Gastroesophageal sphincter (tissue), 4 donors: ENCODE results near the gene SLC25A41. TPM values are rescaled to one million over a fixed set of nuclear protein-coding genes. Genes with fewer than 3 reads are reported as not detected.

Source experiments
- ATAC-seq: fragments of 150-250 bp; one replicate; pipeline ENCODE4 v1.9.1; 2016; ENCODE audit warnings: mild to moderate bottlenecking, moderate library complexity
- H3K27ac ChIP-seq, 4 donors: fragments of 200-600 bp; sonication (generic) in 3 of 4; 1 replicate in 3 of 4; 2 replicates in 1 of 4; pipeline ENCODE4 v1.5.1; 2016 to 2019
- H3K27me3 ChIP-seq: fragments of 200-600 bp; sonication (generic); one replicate; pipeline ENCODE4 v1.5.1; 2019
- H3K36me3 ChIP-seq, 2 donors: fragments of 200-600 bp; sonication (generic); one replicate each; pipeline ENCODE4 v1.5.1; 2019; ENCODE audit warnings: control low read depth in 1 of 2
- H3K4me1 ChIP-seq, 3 donors: fragments of 200-600 bp; sonication (generic); 1 replicate in 2 of 3; 2 replicates in 1 of 3; pipeline ENCODE4 v1.5.1; 2016 to 2019; ENCODE audit warnings: control low read depth in 2 of 3
- H3K4me3 ChIP-seq, 2 donors: fragments of 200-600 bp; sonication (generic); one replicate each; pipeline ENCODE4 v1.5.1; 2019; ENCODE audit warnings: mild to moderate bottlenecking in 1 of 2, moderate library complexity in 1 of 2
- H3K9me3 ChIP-seq, 3 donors: fragments of 200-600 bp; sonication (generic); one replicate each; pipeline ENCODE4 v1.5.1; 2017 to 2019; ENCODE audit warnings: control low read depth in 2 of 3
- EP300 ChIP-seq: sonication (generic); formaldehyde crosslinking; IDR thresholded peaks from one replicate; pipeline ENCODE4 v1.6.1; 2017; ENCODE audit warnings: antibody characterized with exemption, mild to moderate bottlenecking
- POLR2A ChIP-seq, 2 donors: fragments of 450-650 bp; IDR thresholded peaks; one replicate each; pipeline ENCODE4 v1.6.1; 2017; ENCODE audit warnings: antibody characterized with exemption in 2 of 2, mild to moderate bottlenecking in 2 of 2, moderate library complexity in 1 of 2
- POLR2AphosphoS5 ChIP-seq: sonication (generic); formaldehyde crosslinking; IDR thresholded peaks from one replicate; pipeline ENCODE4 v1.6.1; 2017; ENCODE audit warnings: antibody characterized with exemption
- WGBS, 2 donors: methylation state at CpG; one replicate each; pipeline ENCODE4 v1.1.5; 2018; ENCODE audit warnings: low coverage in 1 of 2; 5-methylcytosine and 5-hydroxymethylcytosine counted together
- total RNA-seq, 4 donors: library from RNA; depleted of rRNA; stranded (reverse); fragments of >200 nt; gene quantifications; one replicate each; pipeline ENCODE4 v1.1.0, GENCODE V29; 2016
- TF ChIP-seq, protein P1 (sequence below), 4 experiments: fragments of 200-600 bp in 2 of 4; fragments of 450-650 bp in 2 of 4; sonication (generic) in 1 of 4; IDR thresholded peaks; one replicate each; pipeline ENCODE4 v1.5.1; 2017 to 2019; ENCODE audit warnings: antibody characterized with exemption in 4 of 4, mild to moderate bottlenecking in 2 of 4, moderate library complexity in 2 of 4

SLC25A41 gene
- total RNA-seq, 4 donors from 2014 or later, result 0.27 to 1.3 TPM; not detected in 2

DNA sequence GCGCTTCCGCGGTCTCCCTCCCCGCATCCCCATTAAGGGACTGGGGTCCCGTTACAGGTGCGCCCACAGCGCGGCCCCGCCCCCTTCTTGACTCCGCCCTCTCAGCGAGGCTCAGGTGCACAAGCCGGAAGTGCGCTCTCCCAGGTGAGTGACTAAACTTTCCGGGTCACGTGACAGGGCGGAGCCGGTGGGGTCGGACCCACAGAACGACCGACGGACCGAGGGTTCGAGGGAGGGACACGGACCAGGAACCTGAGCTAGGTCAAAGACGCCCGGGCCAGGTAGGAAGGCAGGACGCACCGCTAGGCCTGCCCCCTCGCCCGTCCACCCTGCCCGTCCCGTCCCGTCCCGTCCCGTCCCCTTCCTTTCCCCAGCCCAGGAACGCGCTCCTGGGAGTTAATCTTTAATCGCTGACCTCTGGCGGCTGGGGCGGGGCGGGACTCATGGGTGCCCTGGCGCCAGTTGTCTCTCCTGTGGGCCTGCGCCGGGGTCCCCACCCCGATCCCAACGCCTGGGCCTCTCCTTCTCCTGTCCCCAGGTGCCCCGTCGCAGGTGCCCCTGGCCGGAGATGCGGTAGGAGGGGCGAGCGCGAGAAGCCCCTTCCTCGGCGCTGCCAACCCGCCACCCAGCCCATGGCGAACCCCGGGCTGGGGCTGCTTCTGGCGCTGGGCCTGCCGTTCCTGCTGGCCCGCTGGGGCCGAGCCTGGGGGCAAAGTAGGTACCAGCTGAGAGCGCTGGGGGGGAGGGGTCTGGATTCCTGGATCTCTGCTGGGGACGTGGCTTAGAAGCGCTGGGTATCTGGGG lies 30.7 kb upstream of the SLC25A41 start, which contains the start of gene CRB3:
TSS of gene CRB3 (plus strand) at position 202 of the 804 bp plus-strand sequence. CDS start at position 633, 431 bp downstream.
- Histone ChIP-seq H3K36me3 (no peaks in the 10 kb centered on the region), H3K27ac (no peak within 1 kb of the TSS), H3K4me1 (peaks cover 0 to 14% (median 4%) of the 10 kb centered on the region in 3 donors), H3K27me3 (peaks cover 28% of the 10 kb centered on the region), H3K9me3 (no peaks in the 10 kb centered on the region), H3K4me3 (no peak within 1 kb of the TSS)
- no peak for ATAC-seq
- TF ChIP-seq EP300 (no peak), POLR2A (IDR thresholded peaks at IDR 0.05) (no peak), POLR2AphosphoS5 (no peak)
- TF ChIP-seq, protein P1, sequence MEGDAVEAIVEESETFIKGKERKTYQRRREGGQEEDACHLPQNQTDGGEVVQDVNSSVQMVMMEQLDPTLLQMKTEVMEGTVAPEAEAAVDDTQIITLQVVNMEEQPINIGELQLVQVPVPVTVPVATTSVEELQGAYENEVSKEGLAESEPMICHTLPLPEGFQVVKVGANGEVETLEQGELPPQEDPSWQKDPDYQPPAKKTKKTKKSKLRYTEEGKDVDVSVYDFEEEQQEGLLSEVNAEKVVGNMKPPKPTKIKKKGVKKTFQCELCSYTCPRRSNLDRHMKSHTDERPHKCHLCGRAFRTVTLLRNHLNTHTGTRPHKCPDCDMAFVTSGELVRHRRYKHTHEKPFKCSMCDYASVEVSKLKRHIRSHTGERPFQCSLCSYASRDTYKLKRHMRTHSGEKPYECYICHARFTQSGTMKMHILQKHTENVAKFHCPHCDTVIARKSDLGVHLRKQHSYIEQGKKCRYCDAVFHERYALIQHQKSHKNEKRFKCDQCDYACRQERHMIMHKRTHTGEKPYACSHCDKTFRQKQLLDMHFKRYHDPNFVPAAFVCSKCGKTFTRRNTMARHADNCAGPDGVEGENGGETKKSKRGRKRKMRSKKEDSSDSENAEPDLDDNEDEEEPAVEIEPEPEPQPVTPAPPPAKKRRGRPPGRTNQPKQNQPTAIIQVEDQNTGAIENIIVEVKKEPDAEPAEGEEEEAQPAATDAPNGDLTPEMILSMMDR (IDR thresholded peaks at IDR 0.05), result no peak
- 0 to 8% methylated on average over 1 to 8 of the region's 65 CpGs for WGBS, 2 donors

DNA sequence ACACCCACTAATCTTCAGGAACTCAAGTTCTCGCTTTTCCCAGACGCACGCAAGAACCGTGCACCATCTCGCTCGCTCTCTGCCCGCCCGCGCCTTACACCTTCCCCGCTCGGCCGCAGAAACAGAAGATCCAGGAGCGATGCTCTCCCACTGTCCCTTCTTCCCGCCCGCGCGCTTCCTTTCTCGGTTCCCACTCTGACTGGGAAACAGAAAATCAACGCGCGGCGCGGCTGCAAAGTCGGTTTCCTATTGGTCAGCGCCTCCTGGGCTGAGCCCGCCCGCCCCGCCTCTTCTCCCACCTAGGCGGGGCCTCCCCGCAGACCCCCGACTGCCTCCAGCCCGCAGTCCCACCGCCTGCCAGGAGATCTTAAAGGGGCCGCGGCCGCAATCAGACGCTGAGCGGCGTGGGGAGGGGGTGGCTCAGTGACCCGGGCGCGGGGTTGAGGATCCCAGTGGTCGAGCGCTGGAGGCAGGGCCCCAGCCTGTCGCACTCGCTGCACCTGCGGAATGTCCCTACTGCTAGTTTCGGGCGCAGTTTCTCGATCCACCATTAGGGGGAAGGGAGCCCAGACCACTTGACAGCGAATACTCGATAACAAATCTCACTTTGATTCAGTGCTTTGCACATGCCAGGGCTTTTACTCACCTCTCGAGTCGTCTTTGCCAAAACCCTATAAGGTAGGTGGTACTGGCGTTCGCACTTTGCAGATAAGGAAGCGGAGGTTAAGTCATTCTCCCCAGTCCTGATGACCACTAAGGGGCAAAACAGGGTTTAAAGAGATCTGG lies 26.7 kb upstream of the SLC25A41 start:
- peak overlapping the region; percentile 75 to 94 (median 91) for H3K27ac ChIP-seq
- TF ChIP-seq POLR2A (IDR thresholded peaks at IDR 0.05) (no peak), POLR2AphosphoS5 (peak; percentile 40)
- TF ChIP-seq, protein P1 (IDR thresholded peaks at IDR 0.05), result peak in 3 of 4 experiments; percentile 71 to 74 (median 73)
- 0 to 1% methylated on average over 3 to 14 of the region's 57 CpGs for WGBS, 2 donors
- H3K27me3 ChIP-seq, result peaks cover 27% of the 10 kb centered on the region
- H3K4me1 ChIP-seq, result peaks cover 0 to 32% (median 10%) of the 10 kb centered on the region in 3 donors
- peaks cover 0 to 22% of the 10 kb centered on the region in 2 donors for H3K36me3 ChIP-seq
- no peaks in the 10 kb centered on the region for H3K9me3 ChIP-seq
- H3K4me3 ChIP-seq, result peak overlapping the region; percentile 54 to 94
- ATAC-seq, result peak; percentile 95

DNA sequence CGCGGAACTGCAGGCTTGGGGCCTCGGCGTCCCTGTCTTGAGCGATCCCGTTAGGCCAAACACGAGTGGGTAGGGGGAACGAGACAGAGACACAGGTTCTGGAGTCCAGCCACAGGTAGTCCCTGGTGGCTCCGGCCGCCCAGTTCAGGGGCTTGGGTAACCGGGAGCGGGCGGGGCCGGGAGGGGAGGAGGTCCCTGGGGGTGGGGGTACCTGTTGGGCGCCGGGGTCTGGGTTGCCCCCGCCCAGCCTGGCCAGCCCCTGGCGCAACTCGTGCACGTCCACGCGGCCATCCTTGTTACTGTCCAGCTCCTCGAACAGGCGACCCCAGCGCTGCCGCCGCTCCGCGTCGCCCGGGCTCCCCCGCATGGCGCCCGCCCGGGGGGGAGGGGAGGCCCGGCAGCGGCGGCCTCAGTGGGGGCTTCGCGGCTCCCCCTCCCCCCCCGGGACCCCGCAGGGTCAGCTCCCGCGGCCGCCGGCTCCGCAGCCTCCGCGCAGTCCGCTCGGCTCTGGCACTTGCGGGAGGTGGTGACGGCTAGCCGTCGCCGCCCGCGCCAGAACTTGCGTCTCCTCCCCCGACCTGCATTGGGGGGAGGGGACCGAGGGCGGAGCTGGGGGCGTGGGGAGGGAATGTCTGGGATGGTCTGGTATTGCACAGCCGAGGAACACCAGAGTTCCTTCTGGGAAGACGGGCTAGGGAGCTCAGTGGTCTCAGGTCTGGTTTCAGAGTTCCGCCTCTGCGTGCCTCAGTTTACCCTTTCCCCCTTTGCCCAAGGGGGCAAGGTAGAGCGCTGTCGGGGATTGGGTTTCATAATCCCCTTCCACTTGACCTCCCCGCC lies 25.9 kb upstream of the SLC25A41 start, which contains the start of gene SLC25A23:
TSS of gene SLC25A23 (minus strand) at position 531 of the 837 bp plus-strand sequence. CDS start at position 367, 164 bp downstream.
- 0 to 5% methylated on average over 2 to 8 of the region's 70 CpGs for WGBS, 2 donors
- H3K4me3 ChIP-seq, result peak within 1 kb of the TSS; percentile 54 to 94
- peaks cover 0 to 5% (median 0%) of the 10 kb centered on the region in 3 donors for H3K9me3 ChIP-seq
- H3K4me1 ChIP-seq, result peaks cover 0 to 30% (median 10%) of the 10 kb centered on the region in 3 donors
- ATAC-seq, result peak; percentile 71
- H3K27me3 ChIP-seq, result peaks cover 18% of the 10 kb centered on the region
- peak within 1 kb of the TSS; percentile 75 to 94 (median 91) for H3K27ac ChIP-seq
- peaks cover 0 to 30% of the 10 kb centered on the region in 2 donors for H3K36me3 ChIP-seq
- peak; percentile 24 to 43 for TF ChIP-seq POLR2A (IDR thresholded peaks at IDR 0.05)
- no peak for TF ChIP-seq POLR2AphosphoS5
- TF ChIP-seq, protein P1 (IDR thresholded peaks at IDR 0.05), result no peak

DNA sequence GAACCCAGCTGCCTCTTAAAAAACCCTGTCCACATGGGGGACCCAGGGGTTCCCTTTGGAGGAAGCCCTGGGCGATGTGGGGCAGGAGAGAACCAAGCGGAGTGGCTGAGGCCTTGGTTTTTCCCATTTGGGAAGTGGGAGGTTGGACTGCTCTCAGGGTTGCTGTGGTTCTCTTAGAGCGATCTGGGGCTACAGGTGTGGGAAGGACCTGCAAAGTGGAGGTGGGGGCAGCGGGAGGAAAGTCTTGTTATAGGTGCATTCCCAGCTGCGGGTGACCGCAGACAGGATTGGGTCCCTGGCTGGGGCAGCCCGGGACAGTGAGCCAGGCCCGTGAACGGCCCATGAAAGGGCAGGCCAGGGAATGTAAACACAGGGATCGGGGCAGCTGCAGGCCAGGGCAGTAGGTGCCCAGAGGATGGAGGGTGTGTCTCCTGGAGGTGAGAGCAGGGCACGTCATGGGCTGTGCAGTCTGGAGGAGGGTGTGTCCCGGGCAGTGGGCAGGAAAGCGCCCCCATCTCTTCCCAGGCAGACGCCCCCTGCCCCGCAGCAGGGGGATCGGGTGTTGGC lies 25.2 kb upstream of the SLC25A41 start:
- peaks cover 0 to 12% (median 0%) of the 10 kb centered on the region in 3 donors for H3K9me3 ChIP-seq
- peaks cover 0 to 24% (median 6%) of the 10 kb centered on the region in 3 donors for H3K4me1 ChIP-seq
- ATAC-seq, result no peak
- 50 to 60% methylated on average over 1 to 3 of the region's 16 CpGs for WGBS, 2 donors
- TF ChIP-seq, protein P1 (IDR thresholded peaks at IDR 0.05), result no peak
- no peak for TF ChIP-seq EP300
- no peak for TF ChIP-seq POLR2A (IDR thresholded peaks at IDR 0.05)
- TF ChIP-seq POLR2AphosphoS5, result no peak
- H3K36me3 ChIP-seq, result peaks cover 0 to 37% of the 10 kb centered on the region in 2 donors
- H3K27ac ChIP-seq, result peak overlapping the region; percentile 37 to 94 (median 91)
- peaks cover 11% of the 10 kb centered on the region for H3K27me3 ChIP-seq
- peak overlapping the region; percentile 54 to 94 for H3K4me3 ChIP-seq
